H1 (cell line): ENCODE data around the gene ANKRD12. TPM values are rescaled to one million over a fixed set of nuclear protein-coding genes. Genes with fewer than 3 reads are reported as not detected.

Source experiments
- GABPA ChIP-seq: IDR thresholded peaks from 2 replicates; pipeline ENCODE4 v1.6.1; 2011; ENCODE audit warnings: mild to moderate bottlenecking, low read length, moderate library complexity, borderline replicate concordance; ENCODE audit not compliant: insufficient read depth
- RXRA ChIP-seq: IDR thresholded peaks from 2 replicates; pipeline ENCODE4 v1.6.1; 2011; ENCODE audit warnings: low read depth, mild to moderate bottlenecking, low read length, moderate library complexity; ENCODE audit not compliant: insufficient read depth
- SIX5 ChIP-seq: IDR thresholded peaks from 2 replicates; pipeline ENCODE4 v1.6.1; 2011; ENCODE audit warnings: mild to moderate bottlenecking, low read depth, low read length
- polyA plus RNA-seq, 7 experiments: library from polyadenylated mRNA; depleted of rRNA in 3 of 7; stranded (reverse) in 5 of 7; unstranded in 2 of 7; fragments of >200 nt in 5 of 7; fragments of 200-250 nt in 2 of 7; gene quantifications; 1 replicate in 5 of 7; 2 replicates in 1 of 7; 4 replicates in 1 of 7; pipeline versions ENCODE4 v1.2.1 to v1.2.3, GENCODE V29; 2011 to 2013; ENCODE audit warnings: missing spikeins in 2 of 7, mixed read lengths in 2 of 7
- total RNA-seq: library from RNA; stranded (reverse); fragmentation: NEBNext Ultra II Directional; extraction: Animal tissue kit (Norgen Biotek cat#: 25700); gene quantifications from 2 replicates; pipeline ENCODE4 v1.2.1, GENCODE V29; 2021

ANKRD12 gene
- total and polyA plus RNA-seq, 2 of the 8 experiments (the other 6 are each of a cell fraction or from before 2014, with no cell fraction given), result 2.6 to 37.9 TPM

DNA sequence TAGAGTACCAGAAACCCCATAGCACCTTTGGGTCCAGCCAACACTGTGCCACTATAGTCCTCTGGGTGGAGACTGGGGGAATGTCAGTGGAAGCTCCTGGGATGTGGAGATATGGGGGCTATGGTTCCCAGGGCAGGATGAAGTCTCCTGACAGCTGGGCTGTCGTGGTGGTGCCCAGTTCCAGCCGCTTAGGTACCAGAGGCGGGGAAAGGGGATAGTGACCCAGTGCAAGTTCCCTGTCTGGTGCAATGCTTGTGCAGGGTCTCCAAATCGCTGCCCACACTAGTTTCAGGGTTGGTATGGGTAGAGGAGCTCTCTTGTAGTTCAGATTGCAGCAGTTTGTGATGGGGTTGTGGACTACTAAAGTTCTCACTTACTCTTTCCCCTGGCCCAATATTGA, 97.9 kb downstream of the ANKRD12 start (continued):
- no peak for TF ChIP-seq RXRA
- no peak for TF ChIP-seq SIX5
- no peak for TF ChIP-seq GABPA
